Measurements from ENCODE around the gene MYO7A.

DNA sequence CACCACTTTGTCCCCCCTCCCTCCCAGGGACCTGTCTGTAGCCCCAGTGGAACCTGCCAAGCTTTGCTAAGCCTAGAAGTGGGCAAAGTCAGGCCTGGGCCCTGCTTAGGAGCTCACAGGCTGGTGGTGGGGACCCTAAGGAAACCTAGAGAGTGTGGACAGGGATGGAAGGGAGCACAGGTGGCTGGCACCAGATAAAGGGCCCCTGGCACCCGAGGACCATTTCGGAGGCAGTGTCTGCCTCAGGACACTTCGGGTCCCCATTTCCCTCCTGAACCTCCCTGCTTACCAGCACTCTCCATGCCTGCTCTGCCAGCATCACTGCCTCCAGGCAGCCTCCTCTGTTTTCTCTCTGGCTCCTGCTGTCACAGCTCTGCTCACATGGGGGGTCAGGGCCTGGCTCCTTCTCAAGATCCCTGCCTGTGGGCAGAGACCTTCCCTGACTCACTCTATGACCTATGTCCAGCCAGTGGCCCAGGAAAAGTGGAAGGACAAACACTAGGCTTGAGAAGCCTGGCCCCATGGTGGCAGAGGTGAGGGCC is 39.0 kb upstream of the MYO7A start:
- TF ChIP-seq EZH2 (IDR thresholded peaks at IDR 0.05; ENCODE audit: insufficient read depth, low read length) = no peak
- TF ChIP-seq, protein P1, sequence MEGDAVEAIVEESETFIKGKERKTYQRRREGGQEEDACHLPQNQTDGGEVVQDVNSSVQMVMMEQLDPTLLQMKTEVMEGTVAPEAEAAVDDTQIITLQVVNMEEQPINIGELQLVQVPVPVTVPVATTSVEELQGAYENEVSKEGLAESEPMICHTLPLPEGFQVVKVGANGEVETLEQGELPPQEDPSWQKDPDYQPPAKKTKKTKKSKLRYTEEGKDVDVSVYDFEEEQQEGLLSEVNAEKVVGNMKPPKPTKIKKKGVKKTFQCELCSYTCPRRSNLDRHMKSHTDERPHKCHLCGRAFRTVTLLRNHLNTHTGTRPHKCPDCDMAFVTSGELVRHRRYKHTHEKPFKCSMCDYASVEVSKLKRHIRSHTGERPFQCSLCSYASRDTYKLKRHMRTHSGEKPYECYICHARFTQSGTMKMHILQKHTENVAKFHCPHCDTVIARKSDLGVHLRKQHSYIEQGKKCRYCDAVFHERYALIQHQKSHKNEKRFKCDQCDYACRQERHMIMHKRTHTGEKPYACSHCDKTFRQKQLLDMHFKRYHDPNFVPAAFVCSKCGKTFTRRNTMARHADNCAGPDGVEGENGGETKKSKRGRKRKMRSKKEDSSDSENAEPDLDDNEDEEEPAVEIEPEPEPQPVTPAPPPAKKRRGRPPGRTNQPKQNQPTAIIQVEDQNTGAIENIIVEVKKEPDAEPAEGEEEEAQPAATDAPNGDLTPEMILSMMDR (IDR thresholded peaks at IDR 0.05; ENCODE audit: insufficient read depth, low read depth, low read length) = no peak
